Small intestine (tissue), 7 donors: ENCODE measurements around the gene RNF181. TPM values are rescaled to one million over a fixed set of nuclear protein-coding genes. Genes with fewer than 3 reads are reported as not detected.
"Not testable (repeated sequence)": the region's sequence is repeated elsewhere in the genome, so short reads cannot be mapped to it uniquely, and the experiment has no call there.

Experiments
- DNase-seq, 2 donors: peaks; one replicate each; pipeline versions ENCODE4 v3.0.0 to v3.0.0-alpha.2; 2013
- FAIRE-seq: peaks from 2 replicates; lab custom pipeline; 2012; peaks lifted over from hg19 to GRCh38; lab: Jason Lieb, UNC
- H3K27ac ChIP-seq, 3 donors: one replicate each; pipeline ENCODE4 v1.5.1; 2013; ENCODE audit warnings: low read length in 2 of 3, mild to moderate bottlenecking in 2 of 3, control low read depth in 1 of 3, inconsistent platforms in 1 of 3, low read depth in 1 of 3, moderate library complexity in 1 of 3
- H3K27me3 ChIP-seq, 3 donors: one replicate each; pipeline ENCODE4 v1.6.1; 2013; ENCODE audit warnings: low read length in 3 of 3, inconsistent platforms in 1 of 3; ENCODE audit not compliant: control insufficient read depth in 3 of 3, insufficient read depth in 3 of 3
- H3K36me3 ChIP-seq, 3 donors: one replicate each; pipeline ENCODE4 v1.6.1; 2013; ENCODE audit warnings: low read length in 3 of 3, inconsistent platforms in 1 of 3, low read depth in 1 of 3, mild to moderate bottlenecking in 1 of 3, moderate library complexity in 1 of 3; ENCODE audit not compliant: control insufficient read depth in 3 of 3, insufficient read depth in 2 of 3
- H3K4me1 ChIP-seq, 3 donors: one replicate each; pipeline ENCODE4 v1.6.1; 2013; ENCODE audit warnings: low read length in 2 of 3, inconsistent platforms in 1 of 3, low read depth in 1 of 3, mild to moderate bottlenecking in 1 of 3, moderate library complexity in 1 of 3; ENCODE audit not compliant: control insufficient read depth in 3 of 3, insufficient read depth in 2 of 3
- H3K4me3 ChIP-seq, 3 donors: one replicate each; pipeline ENCODE4 v1.5.1; 2013; ENCODE audit warnings: low read length in 3 of 3, control low read depth in 1 of 3, inconsistent platforms in 1 of 3, low read depth in 1 of 3, mild to moderate bottlenecking in 1 of 3, moderate library complexity in 1 of 3
- H3K9me3 ChIP-seq, 2 donors: one replicate each; pipeline ENCODE4 v1.6.1; 2013; ENCODE audit warnings: low read depth in 1 of 2, low read length in 1 of 2; ENCODE audit not compliant: control insufficient read depth in 2 of 2, insufficient read depth in 1 of 2
- WGBS, 3 donors: extraction: QIAGEN DNeasy Blood & Tissue Kit; methylation state at CpG; one replicate each; pipeline ENCODE4 v1.1.7; 2013; 5-methylcytosine and 5-hydroxymethylcytosine counted together
- polyA plus RNA-seq, 4 donors: library from polyadenylated mRNA; stranded (reverse) in 3 of 4; unstranded in 1 of 4; fragments of 200-250 nt in 3 of 4; fragments of 120-200 nt in 1 of 4; gene quantifications; one replicate each; pipeline versions ENCODE4 v1.2.1 to v1.2.3, GENCODE V29; 2013
- donor health status: healthy with polysubstance abuse.
- donor health status: control.
- donor health status: control.
- donor health status: Bipolar disorder and iron deficiency.
- donor health status: healthy.

Gene RNF181
- polyA plus RNA-seq, 4 donors, result 131 to 234 (median 180) TPM

DNA sequence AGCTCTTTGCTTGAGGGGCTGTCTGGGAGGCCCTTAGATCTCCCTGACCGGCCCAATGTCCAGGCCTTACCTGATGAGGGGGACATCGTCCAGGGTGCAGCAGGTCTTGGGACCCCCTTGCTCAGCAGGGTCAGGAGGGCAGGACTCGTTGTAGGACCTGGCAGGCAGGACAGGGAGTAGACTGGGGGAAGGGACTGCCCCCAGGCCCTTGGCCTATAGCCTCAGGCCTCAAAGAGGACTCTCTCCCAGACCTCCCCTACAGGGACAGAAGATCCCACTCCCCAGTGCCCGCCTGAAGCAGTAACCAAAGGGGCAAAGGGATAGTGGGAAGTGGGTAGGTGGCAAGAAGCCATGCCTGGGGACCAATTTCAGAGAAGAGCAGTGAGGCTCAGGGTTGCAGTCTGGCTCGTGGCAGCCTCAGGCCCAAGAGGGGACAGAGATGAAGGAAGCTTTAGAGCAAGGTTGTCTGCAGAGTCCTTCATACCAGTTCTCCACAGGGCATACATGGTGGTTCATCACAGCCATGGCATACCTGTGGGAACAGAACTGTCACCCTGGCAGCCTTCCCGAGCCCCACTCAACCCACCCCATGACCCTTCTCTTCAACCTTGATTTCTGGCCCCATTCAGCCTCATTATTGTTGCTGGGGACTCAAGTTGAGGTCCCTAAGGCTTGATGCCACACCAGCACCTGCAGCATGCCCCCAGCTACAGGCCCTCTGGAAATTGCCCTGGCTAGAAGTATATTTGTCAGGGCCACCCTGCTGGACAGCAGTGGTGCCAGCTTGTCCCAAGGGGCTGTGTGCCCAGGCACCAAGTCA, 5.6 kb downstream of the RNF181 start:
- Histone ChIP-seq H3K9me3 (no peaks in the 10 kb centered on the region), H3K27me3 (no peaks in the 10 kb centered on the region), H3K4me1 (peaks cover 4 to 52% (median 6%) of the 10 kb centered on the region in 3 donors), H3K36me3 (peaks cover 0 to 48% (median 9%) of the 10 kb centered on the region in 3 donors), H3K4me3 (peak overlapping the region in 2 of 3 donors; percentile 73 to 93), H3K27ac (peak overlapping the region in 1 of 3 donors; percentile 73)
- DNase-seq, result no peak
- WGBS, 3 donors, result 74 to 81% (median 80%) methylated on average over 6 of the region's 6 CpGs
- FAIRE-seq, result no peak

DNA sequence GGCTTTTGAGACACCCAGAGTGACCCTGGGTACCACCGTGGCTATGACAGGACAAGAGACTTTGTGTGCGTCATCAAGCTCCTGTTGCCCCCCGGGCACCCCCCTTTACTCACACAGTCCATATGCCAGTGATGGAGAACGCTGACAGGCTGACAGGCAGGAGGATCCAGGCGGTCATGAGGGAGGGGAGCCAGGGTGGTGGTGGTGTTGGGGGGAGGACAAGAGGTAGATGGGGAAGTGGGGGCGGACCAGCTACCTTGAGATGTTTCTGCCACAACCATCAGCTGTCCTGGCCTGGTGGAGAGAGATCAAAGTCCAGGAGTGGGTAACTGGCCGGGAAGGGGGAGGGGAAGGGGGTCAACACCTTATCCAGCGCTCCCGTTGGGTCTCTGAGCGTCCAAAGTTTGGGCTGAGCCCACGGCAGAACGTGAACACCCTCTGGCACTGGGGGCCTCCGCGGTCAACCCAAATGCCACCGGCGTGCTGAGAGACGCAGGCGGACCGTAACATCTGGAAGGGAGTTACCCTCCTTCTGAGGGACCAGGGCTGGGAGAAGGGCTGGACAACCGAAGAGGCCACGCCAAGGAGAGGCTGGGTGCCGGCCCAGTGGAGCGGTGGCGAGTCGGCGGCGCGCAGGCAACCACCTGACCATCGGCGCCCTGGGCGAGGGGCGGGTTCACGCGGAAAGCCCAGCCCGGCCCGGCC, 6.4 kb downstream of the RNF181 start:
- DNase-seq (peak; percentile 51 to 55), FAIRE-seq (no peak)
- H3K4me3 ChIP-seq, result peak overlapping the region; percentile 65 to 93 (median 73)
- 7 to 9% (median 8%) methylated on average over 23 to 36 of the region's 36 CpGs for WGBS, 3 donors
- H3K27me3 ChIP-seq, result no peaks in the 10 kb centered on the region
- peak overlapping the region; percentile 49 to 76 (median 73) for H3K27ac ChIP-seq
- H3K4me1 ChIP-seq, result peaks cover 2 to 45% (median 4%) of the 10 kb centered on the region in 3 donors
- H3K9me3 ChIP-seq, result no peaks in the 10 kb centered on the region
- peaks cover 0 to 49% (median 9%) of the 10 kb centered on the region in 3 donors for H3K36me3 ChIP-seq

DNA sequence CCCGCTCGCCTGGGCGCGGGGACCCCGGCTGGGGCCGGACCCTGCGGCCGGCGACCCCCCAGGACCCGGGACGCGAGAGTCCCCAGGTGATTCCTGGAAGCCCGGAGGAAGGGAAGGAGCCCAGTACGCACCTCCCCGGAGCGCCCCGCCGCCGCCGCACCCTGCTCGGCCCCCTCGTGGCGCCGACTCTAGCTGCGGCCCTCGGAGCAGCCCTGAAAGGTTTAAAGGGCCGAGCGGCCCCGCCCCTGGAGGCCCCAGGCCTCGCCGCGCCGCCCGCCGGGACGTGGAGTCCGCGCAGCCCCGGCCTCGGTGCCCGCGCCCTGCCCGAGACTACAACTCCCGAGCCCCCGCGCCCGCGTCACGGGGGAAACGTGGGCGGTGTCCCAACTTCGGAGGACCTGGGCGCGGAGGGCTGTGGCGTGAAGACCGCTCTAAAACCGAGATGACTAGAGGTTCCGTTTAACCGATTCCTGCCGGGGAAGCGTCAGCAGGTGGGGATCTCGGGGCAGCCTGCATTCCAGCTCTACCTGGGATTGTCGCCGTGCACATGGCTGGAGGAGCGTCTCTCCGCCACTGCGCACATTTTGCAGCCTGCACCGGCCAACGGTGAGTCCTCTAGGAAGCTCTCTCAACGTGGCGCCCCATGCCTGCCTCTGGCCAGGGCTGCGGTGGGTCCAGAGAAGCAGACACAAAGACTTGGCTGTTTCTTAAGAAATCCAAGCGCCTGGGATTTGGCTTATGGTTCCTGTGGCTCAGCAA, 7.1 kb downstream of the RNF181 start, which contains the start of gene TMEM150A:
Gene TMEM150A (minus strand): TSS at position 223 of the 759 bp plus-strand sequence. CDS start 750 bp downstream, outside the sequence.
- H3K4me3 ChIP-seq, result peak within 1 kb of the TSS; percentile 69 to 93 (median 73)
- no peaks in the 10 kb centered on the region for H3K9me3 ChIP-seq
- 0 to 1% (median 0%) methylated on average over 48 to 73 of the region's 73 CpGs for WGBS, 3 donors
- H3K36me3 ChIP-seq, result peaks cover under 1 to 48% (median 9%) of the 10 kb centered on the region in 3 donors
- FAIRE-seq (no peak), DNase-seq (peak; percentile 94 to 97)
- H3K4me1 ChIP-seq, result peaks cover 2 to 37% (median 4%) of the 10 kb centered on the region in 3 donors
- H3K27me3 ChIP-seq, result no peaks in the 10 kb centered on the region
- peak within 1 kb of the TSS; percentile 49 to 76 (median 73) for H3K27ac ChIP-seq

DNA sequence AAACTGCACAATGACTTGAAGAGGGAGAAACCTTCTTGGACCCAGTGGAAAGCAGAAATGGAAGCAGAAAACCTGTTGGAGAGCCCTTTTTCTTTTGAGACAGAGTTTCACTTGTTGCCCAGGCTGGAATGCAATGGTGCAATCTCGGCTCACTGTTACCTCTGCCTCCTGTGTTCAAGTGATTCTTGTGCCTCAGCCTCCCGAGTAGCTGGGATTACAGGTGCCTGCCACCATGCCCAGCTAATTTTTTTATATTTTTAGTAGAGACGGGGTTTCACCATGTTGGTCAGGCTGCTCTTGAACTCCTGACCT, 8.5 kb downstream of the RNF181 start:
- Histone ChIP-seq H3K4me3 (peak overlapping the region in 1 of 3 donors; percentile 93), H3K4me1 (peaks cover 0 to 27% (median 4%) of the 10 kb centered on the region in 3 donors), H3K36me3 (peaks cover 2 to 49% (median 2%) of the 10 kb centered on the region in 3 donors)
- whole genome bisulfite sequencing, 3 donors, result 59 to 88% (median 79%) methylated on average over 3 of the region's 3 CpGs
- DNase-seq, H3K27ac ChIP-seq, FAIRE-seq, H3K9me3 ChIP-seq, H3K27me3 ChIP-seq: not testable (repeated sequence)

DNA sequence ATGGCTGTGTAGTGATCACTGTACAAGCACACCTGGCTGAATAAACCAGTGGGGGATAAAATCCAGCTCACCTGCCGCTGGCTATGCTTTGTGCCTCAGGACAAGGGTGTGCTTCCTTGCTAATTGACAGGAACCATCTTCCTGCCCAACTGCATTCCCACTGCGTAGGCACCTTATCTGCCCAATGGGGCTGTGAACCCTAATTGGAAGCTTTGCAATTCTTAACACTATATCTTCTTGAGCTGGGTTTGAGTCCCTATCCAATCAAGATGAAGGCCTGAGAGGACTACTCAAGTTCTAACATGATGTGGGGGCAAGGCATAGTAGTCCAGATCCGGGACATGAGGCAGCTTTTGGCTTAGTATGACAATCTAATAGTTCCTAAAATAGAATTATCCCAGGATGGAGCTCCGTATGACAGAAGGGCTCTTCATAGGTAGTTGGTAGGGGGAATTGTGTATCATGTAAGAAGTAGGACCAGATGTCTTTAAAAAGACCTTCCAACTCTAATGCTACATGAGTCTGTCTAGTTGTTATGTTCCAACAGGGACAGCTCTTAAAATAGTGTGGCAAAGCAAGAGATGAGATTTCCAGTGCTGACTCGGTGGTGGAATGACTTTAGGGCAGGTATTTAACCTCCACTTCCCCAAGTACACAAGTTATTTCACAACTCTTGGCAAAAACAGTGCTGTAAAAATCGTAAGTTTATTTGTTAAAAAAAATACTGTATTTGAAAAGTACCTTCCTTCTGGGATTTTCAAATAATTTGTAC, 9.2 kb downstream of the RNF181 start:
- no peak overlapping the region for H3K4me3 ChIP-seq
- H3K27me3 ChIP-seq, result no peaks in the 10 kb centered on the region
- no peaks in the 10 kb centered on the region for H3K9me3 ChIP-seq
- peaks cover 2 to 48% (median 2%) of the 10 kb centered on the region in 3 donors for H3K36me3 ChIP-seq
- DNase-seq (no peak), FAIRE-seq (no peak)
- peak overlapping the region in 1 of 3 donors; percentile 15 for H3K27ac ChIP-seq
- WGBS, 3 donors, result 63 to 65% (median 65%) methylated on average over 6 of the region's 6 CpGs
- H3K4me1 ChIP-seq, result peaks cover 0 to 27% (median 4%) of the 10 kb centered on the region in 3 donors

DNA sequence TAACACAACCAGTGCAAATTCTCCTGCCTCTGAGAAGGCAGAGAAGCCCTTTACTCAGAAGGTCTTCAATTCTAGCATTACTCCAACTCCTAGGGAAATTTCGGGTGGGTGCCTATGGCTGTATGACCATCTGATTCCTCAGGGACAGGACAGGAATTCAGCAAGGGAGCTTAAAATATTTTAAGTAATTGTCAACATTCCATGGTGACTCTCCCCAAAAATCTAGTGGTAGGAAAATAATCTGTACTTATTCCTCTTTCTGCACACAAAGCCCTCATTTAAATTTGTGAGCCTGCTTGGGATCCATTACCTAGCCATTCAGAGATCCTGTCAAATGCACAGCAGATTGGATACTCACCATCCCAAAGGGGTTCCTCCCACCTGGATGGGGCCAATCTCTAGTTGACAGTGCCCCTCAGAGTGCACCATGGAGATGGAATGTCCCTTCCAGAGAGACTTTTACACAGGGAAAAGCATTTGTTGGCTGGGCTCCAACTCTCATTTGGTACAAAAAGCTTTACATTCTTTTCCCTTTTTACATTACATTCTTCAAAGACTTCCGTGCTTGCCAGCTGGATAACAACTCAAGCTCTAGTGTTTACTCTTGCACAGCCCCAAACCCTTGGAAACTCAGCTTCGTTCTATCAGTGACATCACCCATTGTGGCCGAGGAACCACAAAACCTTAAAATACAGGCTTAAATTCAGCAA, 10.0 kb downstream of the RNF181 start:
- no peak overlapping the region for H3K4me3 ChIP-seq
- peak overlapping the region in 1 of 3 donors; percentile 8 for H3K27ac ChIP-seq
- no peaks in the 10 kb centered on the region for H3K9me3 ChIP-seq
- peaks cover 0 to 31% (median 4%) of the 10 kb centered on the region in 3 donors for H3K4me1 ChIP-seq
- H3K27me3 ChIP-seq, result no peaks in the 10 kb centered on the region
- WGBS, 3 donors, result 63 to 87% (median 78%) methylated on average over 4 of the region's 4 CpGs
- DNase-seq, result no peak
- no peak for FAIRE-seq
- H3K36me3 ChIP-seq, result peaks cover 0 to 40% (median 2%) of the 10 kb centered on the region in 3 donors

DNA sequence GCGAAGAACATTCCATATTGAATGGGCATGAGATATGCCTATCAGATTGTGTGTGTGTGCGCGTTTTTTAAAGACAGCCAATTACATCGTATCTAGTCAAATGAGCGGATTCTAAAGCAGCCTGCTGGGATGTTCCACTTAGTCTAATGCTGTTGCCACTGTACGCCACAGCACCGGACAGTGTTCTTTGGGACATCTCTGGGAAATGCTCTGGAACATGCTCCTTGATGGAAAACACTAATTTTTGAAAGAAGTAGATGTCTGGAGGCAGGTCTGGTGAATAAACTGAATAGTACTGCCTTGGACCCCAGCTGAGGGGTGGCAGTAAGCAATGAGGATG, 10.5 kb downstream of the RNF181 start:
- no peaks in the 10 kb centered on the region for H3K27me3 ChIP-seq
- no peak overlapping the region for H3K4me3 ChIP-seq
- FAIRE-seq (no peak), DNase-seq (no peak)
- H3K36me3 ChIP-seq, result peaks cover 0 to 35% (median 2%) of the 10 kb centered on the region in 3 donors
- H3K27ac ChIP-seq, result peak overlapping the region in 1 of 3 donors; percentile 8
- H3K9me3 ChIP-seq, result no peaks in the 10 kb centered on the region
- 74 to 90% (median 85%) methylated on average over 7 of the region's 7 CpGs for WGBS, 3 donors
- H3K4me1 ChIP-seq, result peaks cover 0 to 30% (median 4%) of the 10 kb centered on the region in 3 donors
